GM15510 (cell line): Measurements from ENCODE around the gene NTHL1.

ENCODE experiments used
- POLR2A ChIP-seq: IDR thresholded peaks from 3 replicates; pipeline ENCODE4 v1.6.1; 2011; ENCODE audit warnings: borderline replicate concordance; ENCODE audit not compliant: insufficient read length; ENCODE audit errors: extremely low read depth

NTHL1 gene

DNA sequence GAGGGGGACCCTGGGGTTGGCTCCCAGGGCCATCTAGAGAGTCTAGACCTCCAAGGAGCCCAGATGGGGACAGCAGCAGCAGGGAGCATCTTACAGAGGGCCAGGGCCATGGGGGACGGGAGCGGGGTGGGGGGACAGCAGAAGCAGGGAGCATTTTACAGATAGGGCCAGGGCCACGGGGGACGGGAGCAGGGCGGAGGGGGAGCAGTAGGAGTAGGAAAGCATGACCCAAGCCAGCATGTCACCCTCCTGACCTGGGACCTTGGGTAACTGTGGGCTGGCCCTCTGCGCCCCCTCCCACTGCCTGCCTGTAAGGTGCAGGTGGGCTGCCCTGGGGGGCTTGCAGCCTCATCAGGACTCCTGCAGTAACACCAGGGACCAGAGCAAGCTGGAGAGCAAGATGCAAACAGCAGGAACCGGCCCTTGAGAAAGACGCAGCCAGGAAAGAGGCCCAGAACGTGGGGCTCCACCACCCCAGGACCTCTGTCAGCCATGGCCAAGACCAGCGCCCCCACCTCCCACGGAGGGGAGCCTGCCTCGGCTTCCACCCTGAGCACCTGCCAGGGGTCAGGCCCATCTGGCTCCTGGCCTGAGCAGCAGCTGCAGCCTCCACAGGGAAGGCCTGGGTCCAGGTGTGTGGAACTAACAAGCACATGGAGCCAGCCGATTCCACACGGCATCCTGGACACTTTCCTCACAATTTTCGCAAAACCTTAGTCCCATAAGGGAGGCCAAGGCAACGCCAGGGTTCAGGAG, 40.4 kb downstream of the NTHL1 start:
- no peak for TF ChIP-seq POLR2A

DNA sequence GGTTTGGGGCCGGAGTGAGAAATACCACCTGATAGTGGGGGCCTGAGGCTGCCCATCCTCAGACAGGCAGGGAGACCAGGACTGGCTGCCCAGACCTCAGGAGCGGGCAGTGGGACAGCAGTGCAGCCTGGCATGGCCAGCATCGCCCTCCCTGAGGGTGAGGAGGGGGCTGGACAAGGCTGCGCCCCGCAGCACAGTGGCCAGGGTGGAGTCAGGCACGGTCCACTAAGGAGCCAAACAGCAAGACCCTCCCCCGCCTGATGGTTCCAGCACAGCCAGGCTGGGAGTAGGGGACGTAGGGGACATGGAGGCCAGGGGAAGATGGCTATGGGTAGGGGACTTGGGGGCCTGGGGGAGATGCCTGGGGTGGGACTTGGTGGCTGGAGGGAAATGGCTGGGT, 41.3 kb downstream of the NTHL1 start:
- TF ChIP-seq POLR2A: no peak

DNA sequence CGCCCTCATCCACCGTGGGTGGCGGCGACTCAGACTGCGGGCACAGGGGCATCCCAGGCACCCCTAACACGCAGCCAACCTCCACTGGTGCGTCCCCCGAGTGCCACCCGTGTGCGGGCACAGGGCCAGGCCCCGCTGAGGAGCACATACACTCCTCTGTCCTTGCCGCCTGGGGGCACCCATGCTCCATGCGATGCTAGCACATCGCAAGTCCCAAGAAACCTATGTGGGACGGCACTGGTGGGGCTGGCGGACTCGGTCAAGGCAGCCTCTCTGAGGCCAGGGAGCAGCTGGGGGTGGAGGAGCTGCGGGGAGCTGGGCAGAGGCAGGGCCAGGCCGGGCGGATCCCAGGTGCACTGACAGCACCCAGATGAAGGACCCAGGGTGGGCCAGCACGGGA, 42.0 kb downstream of the NTHL1 start:
- TF ChIP-seq POLR2A: no peak

DNA sequence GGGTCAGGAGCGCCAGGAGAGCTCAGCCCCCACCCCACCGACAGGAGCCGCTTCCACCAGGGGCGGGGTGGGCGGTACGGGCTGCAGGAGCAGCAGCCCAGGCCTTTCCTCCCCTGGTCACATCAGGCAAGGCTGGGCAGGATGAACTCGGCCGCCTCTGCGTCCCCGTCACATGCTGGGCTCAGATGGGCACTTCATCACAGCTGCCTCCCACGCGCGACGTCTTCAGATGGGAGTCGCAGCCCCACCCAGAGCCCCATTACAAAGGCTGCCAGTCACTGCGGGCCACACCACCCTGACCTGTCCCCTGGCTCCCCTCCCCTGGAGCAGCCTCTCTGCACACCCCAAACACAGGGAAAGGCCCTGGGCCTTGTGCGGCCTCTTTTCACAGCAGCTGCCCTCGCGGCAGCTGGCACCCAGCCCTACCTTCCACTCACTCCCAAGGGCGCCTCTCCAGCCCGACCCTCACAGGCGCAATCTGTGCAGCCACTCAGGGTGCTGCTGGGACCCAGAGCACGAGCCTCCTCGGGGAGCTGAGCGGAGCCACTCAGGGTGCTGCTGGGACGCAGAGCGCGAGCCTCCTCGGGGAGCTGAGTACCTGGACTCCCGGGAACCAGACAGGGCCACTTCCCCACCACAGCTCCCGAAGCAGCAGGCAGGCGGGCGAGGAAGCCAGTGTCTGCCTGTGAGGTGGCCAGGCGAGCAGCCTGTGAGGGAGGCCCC, 42.7 kb downstream of the NTHL1 start:
- TF ChIP-seq POLR2A: no peak

DNA sequence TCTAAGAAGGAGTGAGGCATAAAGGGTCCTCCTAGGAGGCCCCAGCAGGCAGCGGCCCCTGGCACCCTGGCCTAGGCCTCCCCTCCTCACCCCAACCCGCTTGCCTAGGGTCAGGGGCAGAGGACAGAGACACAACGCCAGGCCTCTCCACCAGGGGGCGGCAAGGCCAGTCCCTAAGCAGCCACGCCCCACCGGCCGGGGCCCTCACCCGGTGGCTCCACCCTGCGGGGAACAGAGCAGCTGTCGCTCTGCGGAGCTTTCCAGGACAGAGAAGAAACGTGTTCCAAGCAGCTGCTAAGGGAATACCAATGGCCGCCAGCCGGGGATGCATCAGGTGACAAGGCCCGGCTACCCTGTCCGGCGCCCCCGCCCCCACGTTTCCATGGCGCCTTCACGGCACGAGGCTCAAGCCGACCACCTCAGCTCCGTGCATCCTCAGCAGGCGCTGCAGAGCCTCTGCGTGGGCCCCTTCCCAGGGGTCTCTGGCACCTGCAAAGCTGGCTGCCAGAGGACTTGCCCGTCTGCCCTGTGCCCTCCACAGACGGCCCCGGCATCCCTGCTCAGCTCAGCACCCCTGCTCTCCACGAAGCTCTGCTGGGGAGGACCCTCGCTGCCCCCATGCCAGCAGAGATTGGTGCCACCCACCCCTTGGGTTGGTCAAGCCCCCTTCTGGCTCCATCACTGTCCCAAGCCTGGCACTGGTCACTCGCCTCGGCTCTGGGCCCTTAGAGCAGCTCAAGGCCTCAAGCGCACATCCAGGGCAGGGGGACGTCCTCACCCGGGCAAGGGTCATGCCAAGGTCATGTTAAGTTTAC, 43.6 kb downstream of the NTHL1 start:
- TF ChIP-seq POLR2A: no peak

DNA sequence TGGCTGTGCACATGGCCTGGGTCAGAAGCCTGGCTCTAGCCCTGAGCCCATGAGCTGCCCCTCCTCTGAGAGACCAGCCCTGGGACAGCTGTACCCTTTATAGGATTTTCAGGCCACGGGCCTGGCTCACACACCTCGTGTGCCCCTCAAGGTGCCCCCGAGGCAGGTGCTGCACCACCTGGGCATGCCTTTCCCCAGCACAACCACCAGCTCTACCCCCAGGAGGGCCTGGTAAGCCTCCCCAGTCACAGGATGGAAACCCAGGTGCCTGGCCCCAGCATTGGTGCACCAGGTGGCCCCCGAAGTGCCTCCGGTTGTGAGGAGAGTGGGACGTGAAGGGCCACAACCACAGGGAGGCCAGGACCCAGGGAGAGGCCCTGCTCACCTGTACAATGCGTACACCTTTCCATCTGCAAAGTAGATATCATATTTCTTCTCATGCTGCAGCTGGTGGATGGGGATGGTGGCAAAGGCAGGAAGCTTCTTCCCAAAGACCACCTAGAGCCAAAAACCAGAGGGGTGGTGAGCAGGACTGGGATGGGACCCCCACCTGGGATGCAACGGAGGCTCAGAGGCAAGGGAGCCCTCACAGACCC, 44.3 kb downstream of the NTHL1 start:
- TF ChIP-seq POLR2A: no peak

DNA sequence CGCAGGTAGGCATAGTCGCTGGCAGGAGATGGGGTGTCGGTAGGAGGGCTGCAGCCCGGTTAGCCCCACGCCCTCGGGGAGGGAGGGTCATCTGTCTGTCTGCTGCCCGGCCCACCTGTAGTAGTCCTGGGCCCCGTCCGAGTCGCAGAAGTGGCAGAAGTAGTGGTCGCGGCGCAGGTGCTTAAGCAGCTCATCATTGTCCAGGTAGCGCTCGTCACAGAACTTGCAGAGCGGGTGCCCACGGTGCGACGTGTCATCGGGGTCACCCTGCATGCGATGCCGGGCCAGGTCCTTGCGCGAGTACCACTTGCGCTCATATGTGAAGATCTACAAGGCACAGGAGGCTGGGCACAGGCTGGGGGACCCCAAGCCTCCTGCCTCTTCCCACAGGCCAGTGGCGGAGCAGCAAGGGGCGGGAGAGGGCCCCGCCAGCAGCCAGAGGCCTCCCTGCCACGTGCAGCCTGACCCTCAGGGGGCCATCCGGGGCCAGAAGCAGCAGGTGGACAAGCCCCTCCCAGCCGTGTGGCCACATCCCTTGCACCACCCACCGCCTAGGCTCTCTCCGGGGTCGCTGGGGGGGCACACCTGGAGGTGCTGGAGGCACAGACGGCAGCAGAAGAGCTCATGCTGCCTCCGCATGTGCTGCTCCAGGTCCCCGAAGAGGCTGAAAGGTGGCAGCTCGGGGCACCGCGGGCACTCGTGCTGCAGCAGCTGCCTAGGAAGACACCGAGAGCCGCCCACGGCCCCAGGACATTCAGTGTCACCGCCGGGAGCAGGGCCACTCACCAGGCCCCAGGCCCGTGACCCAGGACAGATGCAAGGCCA, 45.0 kb downstream of the NTHL1 start:
- TF ChIP-seq POLR2A: no peak

DNA sequence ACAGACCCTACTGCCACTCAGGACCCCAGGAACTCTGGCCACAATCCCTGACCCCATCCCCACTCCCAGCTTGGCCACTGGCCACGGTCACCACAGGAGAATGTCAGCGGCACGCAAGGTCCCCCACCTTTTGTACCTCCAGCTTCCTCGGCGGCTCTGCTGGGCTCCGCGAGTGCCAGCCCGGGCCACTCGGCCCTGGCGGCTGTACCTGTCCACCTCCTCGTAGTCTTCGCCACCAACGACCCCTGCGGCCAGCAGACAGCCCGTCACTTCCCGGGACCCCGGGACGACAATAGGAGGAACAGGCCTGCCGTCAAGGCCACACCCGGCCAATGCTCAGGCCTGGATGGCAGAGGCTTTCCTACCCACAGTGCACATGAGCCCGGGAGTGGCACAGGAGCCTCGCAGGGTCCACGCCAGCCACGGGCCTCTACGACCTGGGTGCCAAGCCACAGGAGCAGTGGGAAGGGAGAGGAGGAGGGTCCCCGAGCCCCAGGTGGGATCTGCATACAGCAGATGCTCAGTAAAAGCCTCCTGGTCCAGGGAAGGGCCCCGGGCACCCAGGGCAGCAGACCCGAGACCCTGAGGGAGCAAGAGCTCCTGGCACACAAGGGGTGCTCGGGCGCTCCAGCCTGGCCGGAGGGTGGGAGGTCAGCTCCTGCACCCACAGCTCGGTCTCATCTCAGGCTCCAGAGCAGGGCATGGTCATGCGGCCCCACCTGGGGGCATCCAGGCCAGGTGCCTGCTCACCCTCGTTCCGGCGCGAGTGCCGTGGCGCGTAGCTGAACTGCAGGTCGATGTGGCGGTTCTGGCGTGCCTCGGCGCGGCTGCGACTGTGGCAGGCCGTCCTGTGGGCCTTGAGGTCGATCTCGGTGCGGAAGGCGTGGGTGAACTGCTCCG, 45.9 kb downstream of the NTHL1 start:
- no peak for TF ChIP-seq POLR2A

DNA sequence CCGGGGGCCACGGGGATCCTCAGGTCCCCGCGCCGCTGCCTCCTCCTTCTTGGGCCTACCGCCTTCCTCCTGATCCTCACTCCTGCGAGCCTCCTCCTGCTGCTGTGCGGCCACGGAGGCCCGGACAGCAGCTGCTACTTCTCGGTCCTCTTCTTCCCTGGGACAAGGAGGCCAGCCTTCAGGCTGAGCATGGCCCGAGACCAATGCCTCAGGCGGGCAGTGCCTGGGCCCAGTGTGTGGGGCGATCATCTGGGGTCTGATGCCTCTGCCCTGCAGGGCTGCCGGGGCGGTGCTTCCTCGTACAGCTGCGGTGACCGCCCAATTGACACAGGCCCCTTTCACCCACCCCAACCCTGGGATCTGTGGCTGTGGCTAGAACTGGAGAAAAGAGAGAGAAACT, 46.6 kb downstream of the NTHL1 start:
- TF ChIP-seq POLR2A: no peak

DNA sequence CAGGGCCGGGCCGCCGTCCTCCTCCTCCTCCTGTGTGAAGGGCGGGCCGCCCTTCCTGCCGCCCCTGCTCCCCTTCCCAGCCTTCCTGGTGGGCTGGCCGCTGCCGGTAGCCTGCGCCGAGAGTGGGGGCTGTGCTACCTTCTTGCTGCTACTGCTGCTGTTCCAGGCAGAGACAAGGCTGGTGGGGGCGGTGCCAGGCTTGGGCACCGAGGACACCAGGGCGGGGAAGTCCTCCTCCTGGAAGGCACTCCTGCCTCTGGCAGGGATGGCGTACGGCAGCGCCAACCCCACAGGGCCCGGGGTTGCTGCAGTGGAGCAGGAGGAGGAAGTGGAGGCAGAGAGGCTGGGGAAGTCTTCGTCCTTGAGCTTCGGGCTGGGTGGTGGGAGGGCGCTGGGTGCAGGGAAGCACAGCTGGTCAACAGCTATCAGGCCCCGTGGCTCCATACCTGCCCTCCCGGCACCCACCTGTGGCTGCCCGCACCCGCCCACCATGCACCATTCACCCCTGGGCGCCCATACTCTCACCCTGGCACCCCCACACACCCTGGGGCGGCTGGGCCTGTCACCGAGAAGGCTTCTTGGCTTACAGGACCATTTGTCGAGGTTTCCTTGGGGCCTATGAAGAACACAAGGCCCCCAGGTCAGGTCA, 47.6 kb downstream of the NTHL1 start:
- TF ChIP-seq POLR2A: no peak

DNA sequence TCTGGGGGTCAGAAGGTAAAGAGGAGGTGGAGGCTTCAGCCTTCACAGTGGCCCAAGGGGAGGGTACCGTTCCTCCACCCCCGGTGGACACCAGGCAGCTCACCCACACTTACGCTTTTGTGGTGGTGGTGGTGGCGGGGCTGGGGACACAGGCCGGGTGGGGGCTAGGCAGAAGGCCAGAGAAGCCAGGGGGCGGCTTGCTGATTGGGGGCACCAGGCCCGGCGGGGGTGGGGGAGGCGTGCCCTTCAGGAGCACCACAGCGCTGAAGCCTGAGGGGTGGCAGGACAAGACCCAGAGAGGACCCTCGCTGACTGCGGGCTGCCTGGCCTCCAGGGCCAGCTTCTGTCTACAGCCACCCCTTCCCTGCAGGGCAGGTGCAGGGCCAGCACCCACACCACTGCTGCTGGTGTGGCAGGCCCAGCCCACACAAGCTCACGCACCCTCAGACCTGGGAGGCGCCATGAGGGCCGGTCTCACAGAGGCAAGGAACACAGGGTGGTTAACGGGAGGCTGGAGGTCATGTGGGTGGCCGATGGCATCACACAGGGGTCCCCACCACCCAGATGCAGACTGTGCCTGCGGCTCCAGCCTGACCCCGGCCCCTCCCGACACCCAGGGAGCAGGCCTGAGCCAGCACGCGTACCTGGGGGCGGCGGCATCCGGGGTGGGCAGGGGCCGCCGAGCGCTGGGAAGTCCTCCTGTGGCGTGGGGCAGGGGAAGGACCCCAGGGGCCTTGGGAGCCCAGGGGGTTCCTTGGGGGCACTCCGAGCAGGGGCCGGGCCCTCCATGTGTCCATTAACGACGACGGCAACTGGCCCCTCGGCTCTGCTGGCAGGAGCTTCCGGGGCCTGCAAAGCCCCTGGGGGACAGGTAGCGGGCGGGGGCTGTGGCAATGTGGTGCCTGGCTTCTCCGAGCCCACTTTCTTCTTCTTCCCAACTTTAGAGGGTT, 48.5 kb downstream of the NTHL1 start:
- TF ChIP-seq POLR2A: no peak

DNA sequence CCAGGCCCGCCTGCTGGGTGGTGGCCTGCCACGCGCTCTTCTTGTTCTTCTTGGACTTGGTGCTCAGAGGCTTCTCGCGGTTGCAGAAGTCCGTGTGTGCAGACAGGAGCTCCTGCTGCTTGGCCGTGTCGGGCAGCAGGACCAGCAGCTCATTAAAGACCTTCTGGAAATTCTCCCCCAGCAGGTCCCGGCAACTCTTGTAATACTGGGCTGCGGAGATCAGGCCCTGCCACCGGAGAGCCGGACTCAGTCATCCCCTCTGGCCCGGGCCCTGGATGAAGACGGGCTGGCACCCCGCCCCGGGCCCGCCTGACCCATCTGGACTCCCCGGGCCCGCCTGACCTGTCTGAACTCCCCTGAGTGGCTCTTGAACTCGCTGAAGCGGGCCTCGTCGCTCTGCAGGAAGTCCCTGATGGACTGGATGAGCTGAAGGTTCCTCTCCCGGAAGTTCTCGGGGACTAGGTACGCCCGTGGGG, 49.2 kb downstream of the NTHL1 start:
- no peak for TF ChIP-seq POLR2A
